Ishikawa (cell line): ENCODE data around the gene HNRNPLL.

Experiments used
- CEBPB ChIP-seq: IDR thresholded peaks from 2 replicates; pipeline ENCODE4 v1.6.1; 2012
- CREB1 ChIP-seq: IDR thresholded peaks from 2 replicates; pipeline ENCODE4 v1.6.1; 2012; ENCODE audit warnings: low read depth
- EGR1 ChIP-seq: IDR thresholded peaks from 2 replicates; pipeline ENCODE4 v1.6.1; 2012
- EP300 ChIP-seq: IDR thresholded peaks from 2 replicates; pipeline ENCODE4 v1.6.1; 2012; ENCODE audit warnings: borderline replicate concordance
- FOXM1 ChIP-seq: IDR thresholded peaks from 2 replicates; pipeline ENCODE4 v1.6.1; 2012; ENCODE audit warnings: low read depth, borderline replicate concordance
- MAX ChIP-seq: IDR thresholded peaks from 2 replicates; pipeline ENCODE4 v1.6.1; 2012
- NFIC ChIP-seq: IDR thresholded peaks from 2 replicates; pipeline ENCODE4 v1.6.1; 2012
- RAD21 ChIP-seq: IDR thresholded peaks from 2 replicates; pipeline ENCODE4 v1.6.1; 2012; ENCODE audit warnings: low read depth
- REST ChIP-seq: IDR thresholded peaks from 2 replicates; pipeline ENCODE4 v1.6.1; 2012; ENCODE audit warnings: low read depth, mild to moderate bottlenecking
- TAF1 ChIP-seq: IDR thresholded peaks from 2 replicates; pipeline ENCODE4 v1.6.1; 2012; ENCODE audit warnings: low read depth, mild to moderate bottlenecking
- TCF12 ChIP-seq: IDR thresholded peaks from 2 replicates; pipeline ENCODE4 v1.6.1; 2012; ENCODE audit warnings: low read depth
- TEAD4 ChIP-seq: IDR thresholded peaks from 2 replicates; pipeline ENCODE4 v1.6.1; 2012
- USF1 ChIP-seq: IDR thresholded peaks from 2 replicates; pipeline ENCODE4 v1.6.1; 2012
- YY1 ChIP-seq: IDR thresholded peaks from 2 replicates; pipeline ENCODE4 v1.6.1; 2012; ENCODE audit warnings: low read depth
- ZBTB7A ChIP-seq: IDR thresholded peaks from 2 replicates; pipeline ENCODE4 v1.6.1; 2012; ENCODE audit warnings: low read depth

Gene HNRNPLL

GRCh38 chr2:38514603-38515154 lies 88.0 kb downstream of the HNRNPLL start:
- TF ChIP-seq RAD21: no peak
- no peak for TF ChIP-seq CREB1
- no peak for TF ChIP-seq ZBTB7A
- no peak for TF ChIP-seq TCF12
- TF ChIP-seq REST: no peak
- TF ChIP-seq NFIC: no peak
- no peak for TF ChIP-seq YY1
- TF ChIP-seq CEBPB: no peak
- no peak for TF ChIP-seq EP300
- no peak for TF ChIP-seq FOXM1
- TF ChIP-seq USF1: no peak
- no peak for TF ChIP-seq TAF1
- no peak for TF ChIP-seq MAX
- no peak for TF ChIP-seq TEAD4
- TF ChIP-seq EGR1: no peak

GRCh38 chr2:38512211-38512610 lies 90.5 kb downstream of the HNRNPLL start:
- no peak for TF ChIP-seq RAD21
- TF ChIP-seq NFIC: no peak
- TF ChIP-seq FOXM1: no peak
- no peak for TF ChIP-seq CREB1
- TF ChIP-seq USF1: no peak
- no peak for TF ChIP-seq EP300
- TF ChIP-seq REST: no peak
- no peak for TF ChIP-seq TEAD4
- TF ChIP-seq ZBTB7A: no peak
- no peak for TF ChIP-seq YY1
- no peak for TF ChIP-seq TCF12
- no peak for TF ChIP-seq EGR1
